ENCODE results near the gene DR1. TPM values are rescaled to one million over a fixed set of nuclear protein-coding genes. Genes with fewer than 3 reads are reported as not detected.

Gene DR1
- 10 to 100 TPM; 53.3 to 72.2 (median 59.3) TPM for polyA plus RNA-seq (ENCODE audit: low read depth in 6 of 6)

DNA sequence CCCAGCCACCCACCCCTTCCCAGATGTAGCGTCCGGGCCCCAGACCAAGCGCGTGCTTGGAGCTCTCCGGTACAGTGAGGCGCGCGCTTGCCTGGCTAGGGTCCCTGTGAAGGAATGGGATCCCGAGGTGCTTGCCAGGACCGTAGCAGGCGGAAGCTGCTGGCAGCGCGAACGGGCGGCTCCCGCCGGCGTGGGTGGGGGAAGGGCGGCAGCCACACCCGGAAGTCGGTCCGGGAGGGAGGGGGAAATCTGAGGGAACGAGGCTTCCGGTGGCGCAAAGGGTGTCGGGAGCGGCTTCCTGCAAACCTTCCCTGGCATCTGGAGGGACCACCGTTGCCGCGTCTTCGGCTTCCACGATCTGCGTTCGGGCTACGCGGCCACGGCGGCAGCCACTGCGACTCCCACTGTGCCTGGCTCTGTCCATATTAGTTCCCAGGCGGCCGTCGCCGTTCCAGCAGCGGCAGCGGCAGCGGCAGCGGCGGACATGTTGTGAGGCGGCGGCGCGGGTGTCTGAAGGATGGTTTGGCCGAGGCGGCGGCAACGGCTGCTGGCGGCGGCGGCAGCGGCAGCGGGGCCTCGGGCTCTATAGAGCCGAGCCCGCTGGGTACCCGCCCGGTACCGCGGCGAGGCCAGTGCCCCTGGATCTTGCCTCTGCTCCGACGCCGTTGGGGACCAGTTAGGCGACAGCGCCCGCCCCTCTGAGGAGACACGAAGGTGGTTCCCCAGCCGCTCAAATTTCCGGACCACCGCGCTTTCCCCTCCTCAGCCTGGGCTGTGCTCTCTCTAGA is at the start of gene DR1:
TSS of gene DR1 (plus strand) at position 275 of the 788 bp plus-strand sequence. CDS start 739 bp downstream, outside the sequence.
- peak; percentile 70 to 71 for ATAC-seq (ENCODE audit: low read depth in 2 of 2)
- Mint-ChIP-seq H3K27me3 (no peaks in the 10 kb centered on the region), H3K9me3 (no peaks in the 10 kb centered on the region), H3K27ac (peak within 1 kb of the TSS; percentile 98 to 100 (median 100)), H3K4me3 (peak within 1 kb of the TSS; percentile 91 to 100 (median 98)), H3K36me3 (peaks cover 0 to 8% of the 10 kb centered on the region in 2 donors), H3K4me1 (peaks cover 25 to 48% (median 47%) of the 10 kb centered on the region in 3 donors)
- DNase-seq = peak; percentile 86

DNA sequence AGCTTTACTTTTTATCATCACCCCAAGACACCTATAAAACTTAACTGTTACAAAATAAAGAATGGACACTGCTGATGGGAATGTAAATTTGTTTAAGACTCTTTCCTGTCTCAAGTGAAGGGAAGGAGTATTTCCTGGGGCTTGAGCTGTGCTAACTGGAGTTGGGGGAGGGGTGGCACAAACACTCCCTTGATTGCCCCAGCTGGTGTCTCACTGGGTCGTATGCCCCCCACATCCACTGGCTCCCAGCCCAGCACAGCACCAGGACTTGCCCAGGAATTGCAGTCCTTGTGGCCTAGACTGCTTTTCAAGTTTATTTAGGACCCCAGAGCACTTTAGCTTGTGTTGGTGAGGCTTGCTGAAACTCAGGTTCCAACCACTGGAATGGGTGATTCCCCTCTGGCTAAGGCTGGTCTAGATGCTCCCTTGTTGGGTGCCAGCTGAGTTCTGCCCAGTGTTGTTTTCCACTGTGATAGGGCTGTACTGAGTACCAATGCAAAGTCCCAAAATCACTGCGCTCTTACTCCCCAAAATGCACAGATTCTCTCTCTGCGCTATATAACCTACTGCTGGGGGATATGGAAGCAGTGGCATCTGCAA is 49.1 kb upstream of the DR1 start:
- Mint-ChIP-seq H3K27ac (no peak overlapping the region), H3K4me1 (peaks cover 0 to 9% (median 3%) of the 10 kb centered on the region in 3 donors), H3K36me3 (peaks cover 8 to 21% of the 10 kb centered on the region in 2 donors), H3K9me3 (peaks cover 0 to under 1% (median 0%) of the 10 kb centered on the region in 7 donors), H3K27me3 (no peaks in the 10 kb centered on the region), H3K4me3 (no peak overlapping the region)
- ATAC-seq (ENCODE audit: low read depth in 2 of 2) (no peak), DNase-seq (no peak)

DNA sequence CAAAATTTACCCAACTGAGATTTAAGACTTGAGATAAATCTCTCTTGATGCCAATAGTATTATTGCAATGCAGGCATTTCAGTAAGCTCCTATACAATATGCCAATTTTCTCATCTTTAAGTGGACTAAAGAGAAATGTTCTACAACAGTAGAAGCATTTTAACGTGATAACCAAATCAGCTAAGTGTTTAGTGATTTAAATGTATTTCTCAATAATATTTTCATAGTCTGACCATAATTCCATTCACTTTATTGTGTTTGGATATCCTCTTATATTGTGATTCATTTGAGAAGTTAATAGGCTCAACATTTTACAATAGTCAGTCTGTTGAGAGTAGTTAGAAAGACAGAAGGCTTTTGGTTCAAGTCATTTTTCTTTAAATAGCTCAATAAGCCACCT is 44.6 kb upstream of the DR1 start:
- ATAC-seq (ENCODE audit: low read depth in 2 of 2) = no peak
- DNase-seq = no peak
- H3K27ac Mint-ChIP-seq = no peak overlapping the region
- H3K9me3 Mint-ChIP-seq = no peaks in the 10 kb centered on the region
- H3K36me3 Mint-ChIP-seq = peaks cover 5 to 8% of the 10 kb centered on the region in 2 donors
- H3K27me3 Mint-ChIP-seq = no peaks in the 10 kb centered on the region
- no peak overlapping the region for H3K4me3 Mint-ChIP-seq
- no peaks in the 10 kb centered on the region for H3K4me1 Mint-ChIP-seq

DNA sequence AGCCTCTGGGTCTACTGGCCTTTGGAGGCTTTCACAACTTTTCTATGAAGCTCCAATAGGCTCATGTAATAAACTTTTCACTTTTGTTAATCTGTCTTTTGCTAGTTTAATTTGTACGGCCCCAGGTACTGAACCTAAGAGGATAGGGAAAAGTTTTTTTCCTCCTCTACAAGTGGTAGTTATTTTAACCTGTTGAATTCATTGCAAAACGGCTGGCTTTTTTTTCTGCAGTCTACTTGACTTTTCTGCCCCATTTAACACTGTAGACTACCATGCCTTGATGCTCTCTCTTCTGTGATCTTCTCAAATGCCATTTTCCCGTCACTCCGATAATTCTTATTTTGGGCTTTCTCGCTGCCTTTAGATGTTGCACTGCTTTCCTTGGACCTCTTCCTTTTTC is 43.6 kb upstream of the DR1 start:
- Mint-ChIP-seq H3K36me3 (peaks cover 5 to 8% of the 10 kb centered on the region in 2 donors), H3K27me3 (no peaks in the 10 kb centered on the region), H3K27ac (no peak overlapping the region), H3K4me1 (no peaks in the 10 kb centered on the region), H3K4me3 (no peak overlapping the region), H3K9me3 (no peaks in the 10 kb centered on the region)
- DNase-seq = no peak
- ATAC-seq (ENCODE audit: low read depth in 2 of 2) = no peak

DNA sequence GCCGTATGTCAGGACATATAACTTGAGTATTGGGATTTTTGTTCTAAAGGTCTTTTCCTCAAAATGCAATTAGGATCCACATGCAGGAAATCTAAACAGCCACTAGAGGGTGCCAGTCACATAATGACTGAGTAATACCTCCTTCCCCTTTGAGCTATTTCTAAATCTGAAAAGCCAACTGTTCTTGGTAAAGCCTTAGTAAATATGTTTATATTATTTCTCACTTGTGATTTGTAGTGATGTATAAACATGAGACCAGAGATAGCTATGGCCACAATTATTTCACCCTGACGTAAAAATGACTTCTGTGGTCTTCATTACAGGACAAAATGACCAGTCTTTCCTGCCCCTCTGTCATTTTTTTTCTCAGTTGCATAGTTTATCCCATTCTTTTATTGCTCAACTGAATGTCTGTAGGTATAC is 41.0 kb upstream of the DR1 start:
- Mint-ChIP-seq H3K4me3 (no peak overlapping the region), H3K9me3 (no peaks in the 10 kb centered on the region), H3K27ac (no peak overlapping the region), H3K27me3 (no peaks in the 10 kb centered on the region), H3K4me1 (no peaks in the 10 kb centered on the region), H3K36me3 (peaks cover 5 to 8% of the 10 kb centered on the region in 2 donors)
- peak; percentile 42 to 57 for ATAC-seq (ENCODE audit: low read depth in 2 of 2)
- peak; percentile 22 for DNase-seq

DNA sequence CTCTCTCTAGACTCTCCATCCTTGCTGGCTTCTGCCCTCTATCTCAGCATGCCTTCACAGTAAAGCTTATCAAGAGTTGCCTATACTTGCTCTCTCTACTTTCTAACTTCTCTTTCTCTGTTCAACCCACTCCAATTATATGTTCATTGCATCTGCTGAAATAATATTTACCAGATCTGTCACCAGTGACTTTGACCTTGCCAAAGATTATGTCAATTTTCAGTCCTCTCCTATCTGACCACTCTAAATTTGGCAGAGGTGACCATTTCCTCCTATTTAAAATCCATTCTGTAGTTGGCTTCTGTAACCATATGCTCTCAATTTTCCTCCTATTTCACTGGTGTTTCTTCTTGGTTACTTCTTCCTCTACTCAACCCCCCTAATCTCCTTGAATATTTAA is 38.8 kb upstream of the DR1 start:
- DNase-seq = no peak
- Mint-ChIP-seq H3K36me3 (peaks cover 5 to 8% of the 10 kb centered on the region in 2 donors), H3K27me3 (no peaks in the 10 kb centered on the region), H3K4me1 (no peaks in the 10 kb centered on the region), H3K27ac (no peak overlapping the region), H3K9me3 (no peaks in the 10 kb centered on the region), H3K4me3 (no peak overlapping the region)
- ATAC-seq (ENCODE audit: low read depth in 2 of 2) = no peak

DNA sequence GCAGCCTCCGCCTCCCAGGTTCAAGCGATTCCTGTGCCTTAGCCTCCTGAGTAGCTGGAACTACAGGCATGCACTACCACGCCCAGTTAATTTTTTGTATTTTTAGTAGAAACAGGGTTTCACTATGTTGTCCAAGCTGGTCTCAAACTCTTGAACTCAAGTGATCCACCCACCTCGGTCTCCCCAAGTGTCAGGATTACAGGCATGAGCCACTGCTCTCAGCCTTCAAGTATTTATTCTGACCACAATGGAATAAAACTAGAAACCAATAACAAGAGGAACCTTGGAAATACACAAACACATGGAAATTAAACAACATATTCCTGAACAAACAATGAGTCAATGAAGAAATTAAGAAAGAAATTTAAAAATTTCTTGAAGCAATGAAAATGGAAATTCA is 32.7 kb upstream of the DR1 start:
- Mint-ChIP-seq H3K4me3 (no peak overlapping the region), H3K27me3 (no peaks in the 10 kb centered on the region), H3K36me3 (peaks cover 0 to 8% of the 10 kb centered on the region in 2 donors), H3K4me1 (no peaks in the 10 kb centered on the region), H3K27ac (no peak overlapping the region), H3K9me3 (no peaks in the 10 kb centered on the region)
- no peak for ATAC-seq (ENCODE audit: low read depth in 2 of 2)
- DNase-seq = no peak

DNA sequence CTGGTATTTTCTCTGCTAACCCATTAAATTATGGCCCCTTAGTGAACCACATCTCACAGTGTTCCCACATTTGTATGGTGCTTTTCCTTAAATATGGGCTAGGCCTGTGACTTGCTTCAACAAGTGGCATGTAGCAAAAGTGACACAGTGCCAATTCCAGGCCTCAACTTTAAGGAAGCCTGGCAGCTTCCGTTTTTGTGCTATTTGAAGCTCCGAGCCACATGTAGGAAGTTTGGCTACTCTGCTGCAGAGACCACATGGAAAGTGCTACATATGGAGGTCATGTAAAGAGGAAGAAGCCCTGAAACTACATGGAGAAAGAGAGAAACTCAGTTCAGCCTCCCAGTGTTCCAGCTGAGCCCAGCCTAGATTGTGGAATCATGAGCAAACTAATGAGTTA is 28.5 kb upstream of the DR1 start:
- no peaks in the 10 kb centered on the region for H3K9me3 Mint-ChIP-seq
- DNase-seq = no peak
- H3K27ac Mint-ChIP-seq = peak overlapping the region in 1 of 6 donors; percentile 55
- peaks cover 0 to 8% of the 10 kb centered on the region in 2 donors for H3K36me3 Mint-ChIP-seq
- H3K4me3 Mint-ChIP-seq = peak overlapping the region in 1 of 8 donors; percentile 39
- H3K4me1 Mint-ChIP-seq = no peaks in the 10 kb centered on the region
- no peaks in the 10 kb centered on the region for H3K27me3 Mint-ChIP-seq
- ATAC-seq (ENCODE audit: low read depth in 2 of 2) = no peak

DNA sequence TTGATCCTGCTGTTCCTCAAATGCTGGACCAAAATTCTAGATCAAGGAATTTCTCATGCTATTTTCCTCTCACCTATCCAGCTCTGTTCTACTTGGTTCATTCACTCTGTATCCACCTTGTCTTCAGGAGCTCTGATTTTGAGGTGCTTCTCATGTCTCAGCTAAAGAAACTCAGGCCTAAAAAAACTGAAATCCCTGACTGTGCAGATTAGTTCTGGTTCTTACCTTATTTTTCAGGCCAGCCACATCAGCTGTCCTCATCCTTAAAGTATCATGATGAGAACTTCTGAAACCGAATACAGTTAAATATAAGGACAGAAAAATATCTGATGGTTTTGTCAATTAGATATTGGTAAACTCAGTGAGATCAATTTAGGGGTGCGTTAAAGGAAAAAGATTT is 27.8 kb upstream of the DR1 start:
- Mint-ChIP-seq H3K9me3 (no peaks in the 10 kb centered on the region), H3K27me3 (no peaks in the 10 kb centered on the region), H3K4me3 (no peak overlapping the region), H3K27ac (peak overlapping the region in 1 of 6 donors; percentile 13), H3K36me3 (peaks cover 0 to 7% of the 10 kb centered on the region in 2 donors), H3K4me1 (no peaks in the 10 kb centered on the region)
- ATAC-seq (ENCODE audit: low read depth in 2 of 2) (no peak), DNase-seq (no peak)

DNA sequence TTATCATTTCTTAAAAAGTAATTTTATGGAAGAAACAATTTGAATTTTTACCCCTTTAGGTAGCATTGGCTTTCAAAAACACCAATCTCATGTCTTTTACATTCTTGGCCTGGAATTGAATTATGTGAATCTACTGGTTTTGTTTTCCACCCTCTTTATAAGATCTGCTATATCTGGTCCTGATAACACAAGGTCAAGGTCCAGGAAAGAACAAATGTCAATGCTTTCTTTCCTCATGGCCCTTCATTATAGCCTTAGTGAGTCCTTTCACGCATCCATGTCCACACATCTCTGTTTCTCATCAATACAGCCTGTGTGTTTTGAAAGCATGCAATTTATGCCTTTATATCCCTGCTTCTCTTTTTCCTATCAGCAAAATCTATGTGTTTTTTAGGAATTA is 24.0 kb upstream of the DR1 start:
- Mint-ChIP-seq H3K4me1 (peaks cover 0 to 3% (median 0%) of the 10 kb centered on the region in 3 donors), H3K9me3 (no peaks in the 10 kb centered on the region), H3K4me3 (no peak overlapping the region), H3K36me3 (no peaks in the 10 kb centered on the region), H3K27me3 (no peaks in the 10 kb centered on the region), H3K27ac (no peak overlapping the region)
- DNase-seq (no peak), ATAC-seq (ENCODE audit: low read depth in 2 of 2) (no peak)

DNA sequence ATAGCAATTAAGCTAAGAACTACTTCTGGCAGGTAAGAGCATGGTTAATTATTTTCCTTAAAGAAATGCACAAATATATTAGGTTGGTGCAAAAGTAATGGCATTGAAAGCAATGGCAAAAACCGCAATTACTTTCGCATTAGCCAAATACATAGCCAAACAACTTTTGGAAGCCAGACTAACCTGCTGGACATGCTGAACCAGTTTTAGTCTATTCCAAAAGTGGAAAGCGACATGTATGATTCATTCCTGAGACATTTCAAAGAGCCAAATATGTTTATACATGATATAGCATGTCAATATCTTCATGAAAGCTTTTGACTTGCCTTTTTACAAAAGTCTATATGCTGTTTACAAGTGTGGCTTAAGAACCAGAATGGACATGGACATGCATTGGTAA is 23.4 kb upstream of the DR1 start:
- ATAC-seq (ENCODE audit: low read depth in 2 of 2) = no peak
- no peaks in the 10 kb centered on the region for H3K9me3 Mint-ChIP-seq
- H3K4me3 Mint-ChIP-seq = no peak overlapping the region
- DNase-seq = no peak
- H3K27me3 Mint-ChIP-seq = no peaks in the 10 kb centered on the region
- H3K4me1 Mint-ChIP-seq = peaks cover 0 to 3% (median 0%) of the 10 kb centered on the region in 3 donors
- no peaks in the 10 kb centered on the region for H3K36me3 Mint-ChIP-seq
- H3K27ac Mint-ChIP-seq = no peak overlapping the region

DNA sequence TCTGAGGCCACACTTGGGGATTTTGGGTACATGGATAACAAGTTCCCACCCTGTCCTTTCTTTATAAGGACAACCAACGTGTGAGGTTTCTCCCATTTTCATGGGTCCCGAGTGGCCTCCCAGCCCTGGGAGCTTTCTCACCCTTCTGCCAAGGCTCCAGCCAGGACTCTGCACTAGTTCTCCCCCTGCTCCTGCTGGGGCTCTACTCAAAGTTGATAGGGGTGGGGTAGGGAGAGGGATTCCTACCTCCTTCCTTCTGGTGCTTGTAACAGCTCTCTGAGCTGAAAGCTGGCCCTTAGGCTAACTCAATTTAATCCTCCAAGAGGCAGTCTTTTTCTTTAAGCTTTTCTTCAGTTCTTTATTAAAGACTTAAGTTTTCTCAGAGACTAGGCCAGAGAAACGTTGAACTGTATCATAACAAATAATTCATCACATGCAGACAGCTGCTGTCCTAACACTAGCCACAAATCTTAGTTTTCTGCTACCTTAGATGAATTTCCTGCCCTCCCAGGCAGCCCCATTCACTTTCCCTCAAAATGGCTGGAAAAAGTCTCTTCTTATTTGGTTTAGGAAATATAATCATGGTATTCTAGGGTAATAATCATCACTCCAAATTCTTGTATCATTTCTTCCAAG is 22.4 kb upstream of the DR1 start:
- Mint-ChIP-seq H3K27ac (no peak overlapping the region), H3K27me3 (no peaks in the 10 kb centered on the region), H3K9me3 (no peaks in the 10 kb centered on the region), H3K4me1 (peaks cover 0 to 3% (median 0%) of the 10 kb centered on the region in 3 donors), H3K36me3 (no peaks in the 10 kb centered on the region), H3K4me3 (no peak overlapping the region)
- ATAC-seq (ENCODE audit: low read depth in 2 of 2) = no peak
- no peak for DNase-seq

DNA sequence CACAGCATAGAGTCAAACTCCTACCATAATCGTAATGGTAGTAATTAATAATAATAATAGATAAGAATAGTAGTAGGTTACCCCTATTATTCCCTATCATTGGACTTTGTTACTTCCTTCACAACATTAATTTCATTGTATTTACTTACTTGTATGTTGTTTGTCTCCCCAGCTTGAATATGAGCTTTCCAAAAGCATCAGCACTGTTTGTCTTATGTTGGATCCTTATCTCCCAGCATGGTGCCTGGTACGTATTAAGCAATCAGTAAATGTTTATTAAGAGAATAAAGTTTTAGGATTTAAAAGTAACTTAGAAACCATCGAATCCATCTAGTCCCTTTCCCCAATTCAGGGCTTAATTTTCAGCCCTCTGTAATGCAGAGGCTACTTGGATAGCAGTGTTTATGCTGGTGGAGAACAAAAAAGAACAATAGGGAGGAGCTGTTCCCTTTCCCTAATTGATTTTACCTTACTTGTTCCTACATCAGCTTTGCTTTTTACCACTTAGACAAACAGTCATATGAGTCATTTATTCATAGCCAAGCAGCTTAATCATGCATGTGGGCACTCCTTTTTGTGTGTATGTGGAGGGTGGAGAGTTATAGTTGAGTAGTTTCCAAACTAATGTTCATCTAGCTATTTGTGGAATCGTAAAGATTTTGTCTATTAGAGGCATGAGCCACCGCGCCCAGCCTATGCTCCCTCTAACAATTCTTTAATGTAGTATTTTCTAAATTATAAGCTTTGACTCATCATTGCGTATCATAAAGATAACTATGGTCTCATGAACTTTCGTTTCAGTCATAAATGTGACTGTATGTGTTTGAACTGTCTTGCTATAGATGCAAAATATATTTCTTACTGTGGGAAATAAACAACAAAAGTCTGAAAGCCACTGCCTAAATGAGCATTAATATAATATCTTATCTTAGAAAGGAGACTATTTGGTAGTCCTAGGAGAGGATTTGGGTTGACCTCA is 20.9 kb upstream of the DR1 start:
- Mint-ChIP-seq H3K4me3 (no peak overlapping the region), H3K27me3 (no peaks in the 10 kb centered on the region), H3K4me1 (peaks cover 0 to 3% (median 0%) of the 10 kb centered on the region in 3 donors), H3K36me3 (no peaks in the 10 kb centered on the region), H3K27ac (no peak overlapping the region), H3K9me3 (no peaks in the 10 kb centered on the region)
- ATAC-seq (ENCODE audit: low read depth in 2 of 2) = no peak
- DNase-seq = no peak

Data from naive B cell (primary cell).